HEK293T (cell line): Measurements from ENCODE around the gene CAMK2D.

Experiments
- CTCF ChIA-PET: fragments of 350-600 bp; formaldehyde crosslinking; extraction: SDS; loops from one replicate; lab custom pipeline; 2021; ENCODE audit warnings: antibody characterized with exemption, inconsistent platforms; lab: Yijun Ruan, JAX
- POLR2A ChIA-PET: fragments of 350-600 bp; formaldehyde crosslinking; extraction: SDS; loops from one replicate; lab custom pipeline; 2020; ENCODE audit warnings: antibody characterized with exemption, inconsistent platforms; lab: Yijun Ruan, JAX
- DNase-seq: peaks from one replicate; pipeline ENCODE4 v3.0.0; 2012; ENCODE audit warnings: mixed read lengths; ENCODE audit errors: extremely low spot score
- ARNT ChIP-seq: fragments of 450-650 bp; IDR thresholded peaks from 2 replicates; pipeline ENCODE4 v1.6.1; 2017; ENCODE audit warnings: mild to moderate bottlenecking
- BHLHE40 ChIP-seq: fragments of 450-650 bp; IDR thresholded peaks from 2 replicates; pipeline ENCODE4 v1.6.1; 2016; ENCODE audit warnings: mild to moderate bottlenecking, moderate library complexity, borderline replicate concordance
- CTBP1 ChIP-seq: fragments of 450-650 bp; IDR thresholded peaks from 2 replicates; pipeline ENCODE4 v1.6.1; 2016; ENCODE audit warnings: borderline replicate concordance
- ELF4 ChIP-seq: fragments of 450-650 bp; IDR thresholded peaks from 2 replicates; pipeline ENCODE4 v1.6.1; 2017; ENCODE audit warnings: antibody characterized with exemption
- FOXA1 ChIP-seq: fragments of 450-650 bp; IDR thresholded peaks from 2 replicates; pipeline ENCODE4 v1.6.1; 2016; ENCODE audit warnings: mild to moderate bottlenecking
- FOXK2 ChIP-seq: fragments of 450-650 bp; IDR thresholded peaks from 2 replicates; pipeline ENCODE4 v1.6.1; 2016; ENCODE audit warnings: mild to moderate bottlenecking
- FOXM1 ChIP-seq: fragments of 450-650 bp; IDR thresholded peaks from 2 replicates; pipeline ENCODE4 v1.6.1; 2017; ENCODE audit warnings: mild to moderate bottlenecking, borderline replicate concordance
- HDGF ChIP-seq: fragments of 450-650 bp; IDR thresholded peaks from 2 replicates; pipeline ENCODE4 v1.6.1; 2017; ENCODE audit warnings: antibody characterized with exemption, borderline replicate concordance
- L3MBTL2 ChIP-seq: fragments of 450-650 bp; conservative IDR thresholded peaks from 2 replicates; pipeline ENCODE4 v1.6.1; 2016; ENCODE audit warnings: mild to moderate bottlenecking
- LEF1 ChIP-seq: fragments of 450-650 bp; IDR thresholded peaks from 2 replicates; pipeline ENCODE4 v1.6.1; 2017; ENCODE audit warnings: mild to moderate bottlenecking, borderline replicate concordance
- NFRKB ChIP-seq: fragments of 450-650 bp; IDR thresholded peaks from 2 replicates; pipeline ENCODE4 v1.6.1; 2016; ENCODE audit warnings: mild to moderate bottlenecking, moderate library complexity
- PKNOX1 ChIP-seq: fragments of 450-650 bp; IDR thresholded peaks from 2 replicates; pipeline ENCODE4 v1.6.1; 2016
- SP1 ChIP-seq: fragments of 450-650 bp; IDR thresholded peaks from 2 replicates; pipeline ENCODE4 v1.6.1; 2017
- SUZ12 ChIP-seq: fragments of 450-650 bp; IDR thresholded peaks from 2 replicates; pipeline ENCODE4 v1.6.1; 2016; ENCODE audit warnings: mild to moderate bottlenecking
- TARDBP ChIP-seq: fragments of 450-650 bp; IDR thresholded peaks from 2 replicates; pipeline ENCODE4 v1.6.1; 2016
- ZNF384 ChIP-seq: fragments of 450-650 bp; IDR thresholded peaks from 2 replicates; pipeline ENCODE4 v1.6.1; 2016

The CAMK2D gene

DNA sequence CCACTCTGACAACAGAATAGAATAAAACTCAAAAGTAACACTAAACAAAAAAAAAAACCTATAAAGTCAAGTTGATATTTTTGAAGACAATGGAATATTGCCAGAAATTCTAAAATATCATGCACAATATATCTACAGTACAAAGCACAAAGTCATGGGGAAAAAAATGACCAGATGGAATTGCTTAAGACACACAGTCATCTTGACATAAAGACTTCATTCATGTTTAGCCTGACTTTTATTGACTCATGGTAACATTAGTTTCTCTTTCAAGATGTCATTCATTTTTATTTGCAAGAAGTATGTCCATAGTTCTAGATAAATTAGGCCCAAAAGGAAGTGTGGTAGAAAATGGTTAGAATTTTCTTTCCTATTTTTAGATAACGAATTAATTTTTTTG lies 259.1 kb downstream of the CAMK2D start:
- DNase-seq = no peak
- CTCF ChIA-PET = no interaction called here
- TF ChIP-seq PKNOX1 = 0 out of 2 replicates have a peak, but pooled peaks have one; percentile 8
- no peak for TF ChIP-seq BHLHE40
- POLR2A ChIA-PET = no interaction called here

GRCh38 chr4:113500424-113500823 lies 261.1 kb downstream of the CAMK2D start:
- POLR2A ChIA-PET = no interaction called here
- TF ChIP-seq ELF4 = no peak
- TF ChIP-seq CTBP1 = no peak
- TF ChIP-seq LEF1 = no peak
- no peak for TF ChIP-seq NFRKB
- no peak for TF ChIP-seq TARDBP
- no peak for DNase-seq
- CTCF ChIA-PET = no interaction called here

- POLR2A ChIA-PET = no interaction called here
- DNase-seq = no peak
- CTCF ChIA-PET = interaction anchor here (0.6 kb wide), 1 partner anchor 118 kb away, joined by 3 read pairs; no protein-coding TSS in a partner anchor
- TF ChIP-seq NFRKB (no peak), CTBP1 (no peak), FOXA1 (no peak), TARDBP (no peak), BHLHE40 (no peak), FOXK2 (no peak), HDGF (no peak), L3MBTL2 (no peak), ZNF384 (no peak), LEF1 (no peak), ARNT (no peak), SUZ12 (no peak)
These were observed 261.8 kb downstream of the CAMK2D start for GRCh38 chr4:113499696-113500095.

- CTCF ChIA-PET = interaction anchor here (0.6 kb wide), 1 partner anchor 117 kb away, joined by 3 read pairs; no protein-coding TSS in a partner anchor
- TF ChIP-seq L3MBTL2 = no peak
- no peak for TF ChIP-seq ELF4
- TF ChIP-seq FOXK2 = no peak
- no peak for TF ChIP-seq ARNT
- TF ChIP-seq PKNOX1 = no peak
- no peak for TF ChIP-seq SP1
- TF ChIP-seq LEF1 = no peak
- POLR2A ChIA-PET = no interaction called here
- no peak for DNase-seq
These were observed 262.4 kb downstream of the CAMK2D start for GRCh38 chr4:113499166-113499565.

GRCh38 chr4:113497154-113497884 lies 264.2 kb downstream of the CAMK2D start:
- CTCF ChIA-PET = no interaction called here
- POLR2A ChIA-PET = no interaction called here

DNA sequence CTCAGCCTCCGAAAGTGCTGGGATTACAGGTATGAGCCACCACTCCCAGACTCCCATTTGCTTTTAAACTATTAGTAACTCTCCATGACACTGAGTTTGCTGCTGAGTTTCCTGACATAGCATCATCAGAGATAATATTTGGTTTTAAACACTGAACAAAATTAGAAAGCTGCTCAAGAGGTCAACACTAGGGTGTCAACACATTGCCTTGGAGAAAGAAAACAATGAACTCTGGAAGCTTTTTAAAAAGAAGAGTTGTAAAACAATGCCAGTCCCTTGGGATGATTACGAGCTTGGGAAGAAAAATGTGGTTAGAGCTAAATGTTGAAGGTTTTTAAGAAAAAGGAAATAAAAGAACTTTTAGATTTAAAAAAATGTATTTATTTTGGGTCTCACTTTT lies 264.8 kb downstream of the CAMK2D start:
- TF ChIP-seq FOXA1 = no peak
- ChIA-PET POLR2A (no interaction called here), CTCF (no interaction called here)
- DNase-seq = no peak

More at GRCh38 chr4:113497154-113497884, 264.2 kb downstream of the CAMK2D start:
- DNase-seq = no peak
- TF ChIP-seq FOXK2 (no peak), FOXM1 (no peak), ELF4 (no peak), FOXA1 (no peak), BHLHE40 (no peak), NFRKB (no peak), L3MBTL2 (no peak), ZNF384 (no peak), SP1 (no peak), ARNT (no peak), HDGF (no peak), SUZ12 (no peak), CTBP1 (no peak), TARDBP (no peak), PKNOX1 (no peak), LEF1 (no peak)

GRCh38 chr4:113495790-113496189 lies 265.7 kb downstream of the CAMK2D start:
- POLR2A ChIA-PET = no interaction called here
- CTCF ChIA-PET = no interaction called here
- no peak for TF ChIP-seq FOXK2
- TF ChIP-seq HDGF = no peak
- TF ChIP-seq ARNT = no peak
- TF ChIP-seq NFRKB = no peak
- no peak for TF ChIP-seq TARDBP
- DNase-seq = no peak
